Endothelial cell of umbilical vein (primary cell): ENCODE measurements around the gene MED12. TPM values are rescaled to one million over a fixed set of nuclear protein-coding genes. Genes with fewer than 3 reads are reported as not detected.

Experiments used
- BruUV-seq: library from RNA; stranded (reverse); fragments of 400-500 nt; replicated peaks from 2 replicates; lab custom pipeline; 2021; lab: Mats Ljungman, UMichigan
- CTCF ChIA-PET: fragments of 300-600, 350-600 bp; sonication (Branson Sonifier 250); formaldehyde crosslinking; loops from one replicate; lab custom pipeline; 2021; ENCODE audit warnings: antibody characterized with exemption, inconsistent platforms; lab: Charles Lee
- POLR2A ChIA-PET: fragments of 300-600, 350-600 bp; sonication (Branson Sonifier 250); formaldehyde crosslinking; loops from one replicate; lab custom pipeline; 2021; ENCODE audit warnings: antibody characterized with exemption, inconsistent platforms; lab: Charles Lee
- DNase-seq: peaks from one replicate; pipeline ENCODE4 v3.0.0-alpha.2; 2011; ENCODE audit warnings: low read depth, low spot score
- FAIRE-seq: peaks from 2 replicates; lab custom pipeline; 2011; peaks lifted over from hg19 to GRCh38; lab: Jason Lieb, UNC
- H2AFZ ChIP-seq: 2 replicates; pipeline ENCODE4 v1.6.0; 2012; ENCODE audit warnings: low read depth, low read length, control low read depth, inconsistent platforms
- H3K27ac ChIP-seq: 2 replicates; pipeline ENCODE4 v1.5.1; 2011; ENCODE audit warnings: low read depth, mild to moderate bottlenecking, control low read depth, low read length, moderate library complexity; ENCODE audit not compliant: insufficient read depth
- H3K27me3 ChIP-seq, 2 experiments: 2 replicates each; pipeline versions ENCODE4 v1.6.0 to v1.6.1; 2011; ENCODE audit warnings: low read length in 2 of 2, mixed read lengths in 1 of 2; ENCODE audit not compliant: control insufficient read depth in 2 of 2, insufficient read depth in 2 of 2
- H3K36me3 ChIP-seq, 2 experiments: 2 replicates in 1 of 2; 3 replicates in 1 of 2; pipeline ENCODE4 v1.5.1; 2011; ENCODE audit warnings: low read length in 2 of 2, mild to moderate bottlenecking in 1 of 2, moderate library complexity in 1 of 2; ENCODE audit not compliant: control insufficient read depth in 2 of 2, insufficient read depth in 2 of 2; ENCODE audit errors: extremely low read depth in 1 of 2
- H3K4me1 ChIP-seq: 3 replicates; pipeline ENCODE4 v1.5.1; 2011; ENCODE audit warnings: mild to moderate bottlenecking, low read length; ENCODE audit not compliant: control insufficient read depth, insufficient read depth; ENCODE audit errors: extremely low read depth
- H3K4me2 ChIP-seq: 2 replicates; pipeline ENCODE4 v1.6.1; 2011; ENCODE audit warnings: low read length, control low read depth, mixed read lengths; ENCODE audit not compliant: insufficient read depth
- H3K4me3 ChIP-seq, 3 experiments: fragments of 200-600 bp in 1 of 3; sonication (generic), shearing (Covaris generic) in 1 of 3; replicated peaks in 1 of 3; 2 replicates each; pipeline ENCODE4 v1.5.1; 2011 to 2016; ENCODE audit warnings: control low read depth in 3 of 3, low read length in 3 of 3, mild to moderate bottlenecking in 2 of 3, inconsistent platforms in 1 of 3, low read depth in 1 of 3, moderate library complexity in 1 of 3; ENCODE audit not compliant: insufficient read depth in 1 of 3
- H3K79me2 ChIP-seq: 2 replicates; pipeline ENCODE4 v1.6.0; 2012; ENCODE audit warnings: low read length, inconsistent platforms; ENCODE audit not compliant: control insufficient read depth, insufficient read depth
- H3K9ac ChIP-seq: replicated peaks from 2 replicates; pipeline ENCODE3; 2011; ENCODE audit warnings: low read length, control low read depth; ENCODE audit not compliant: insufficient read depth; ENCODE audit errors: extremely low read depth
- H3K9me1 ChIP-seq: replicated peaks from 3 replicates; pipeline ENCODE4 v1.6.0; 2011; ENCODE audit warnings: mild to moderate bottlenecking, low read length; ENCODE audit not compliant: control insufficient read depth, insufficient read depth; ENCODE audit errors: extremely low read depth
- H3K9me3 ChIP-seq: replicated peaks from 2 replicates; pipeline ENCODE4 v1.5.1; 2012; ENCODE audit warnings: low read length, inconsistent platforms; ENCODE audit not compliant: control insufficient read depth, insufficient read depth
- H4K20me1 ChIP-seq: replicated peaks from 2 replicates; pipeline ENCODE3; 2011; ENCODE audit warnings: mild to moderate bottlenecking, low read length; ENCODE audit not compliant: control insufficient read depth, insufficient read depth; ENCODE audit errors: extremely low read depth
- CTCF ChIP-seq, 2 donors: IDR thresholded peaks; 1 replicate in 1 of 2; 2 replicates in 1 of 2; pipeline ENCODE4 v1.5.1; 2011; ENCODE audit warnings: low read length in 2 of 2, mild to moderate bottlenecking in 2 of 2, moderate library complexity in 2 of 2, control low read depth in 1 of 2, inconsistent platforms in 1 of 2, low read depth in 1 of 2; ENCODE audit not compliant: insufficient read depth in 1 of 2; ENCODE audit errors: extremely low read depth in 1 of 2
- EZH2 ChIP-seq: IDR thresholded peaks from 2 replicates; pipeline ENCODE4 v1.6.1; 2012; ENCODE audit warnings: borderline replicate concordance, low read depth, mild to moderate bottlenecking, moderate library complexity, low read length, inconsistent platforms; ENCODE audit not compliant: severe bottlenecking
- FOS ChIP-seq: IDR thresholded peaks from 2 replicates; pipeline ENCODE4 v1.6.1; 2011; ENCODE audit warnings: mild to moderate bottlenecking, low read length, moderate library complexity, borderline replicate concordance; ENCODE audit not compliant: insufficient read depth
- GATA2 ChIP-seq: IDR thresholded peaks from 2 replicates; pipeline ENCODE4 v1.7.0; 2011; ENCODE audit warnings: low read depth, mild to moderate bottlenecking, moderate library complexity, mixed read lengths, low read length; ENCODE audit not compliant: insufficient read length, insufficient read depth
- MYC ChIP-seq: IDR thresholded peaks from one replicate; pipeline ENCODE4 v1.6.1; 2011; ENCODE audit warnings: mild to moderate bottlenecking, low read depth, low read length
- POLR2A ChIP-seq: IDR thresholded peaks from 2 replicates; pipeline ENCODE4 v1.6.1; 2012; ENCODE audit warnings: low read depth, mild to moderate bottlenecking, control low read depth, low read length
- POLR2AphosphoS5 ChIP-seq: IDR thresholded peaks from 2 replicates; pipeline ENCODE4 v1.6.1; 2012; ENCODE audit warnings: low read depth, mild to moderate bottlenecking, control low read depth, low read length, moderate library complexity; ENCODE audit not compliant: insufficient read depth
- dilution Hi-C: fragments of 300-500 bp; cut with MboI; formaldehyde crosslinking; loops from one replicate; pipeline ENCODE4 v1.15.0; 2019; ENCODE audit warnings: low sequenced_read_pairs; ENCODE audit not compliant: extremely low pct_ligation_motif_present
- intact Hi-C: fragments of 100-400 bp; cut with micrococcal nuclease; formaldehyde crosslinking; loops from one replicate; pipeline ENCODE4 v1.10.0; 2022
- polyA plus RNA-seq, 4 experiments: library from polyadenylated mRNA; depleted of rRNA in 3 of 4; stranded (reverse) in 3 of 4; unstranded in 1 of 4; fragments of >200 nt; gene quantifications; 2 replicates each; pipeline versions ENCODE4 v1.2.1 to v1.2.3, GENCODE V29; 2011 to 2012; ENCODE audit warnings: missing spikeins in 1 of 4
- total RNA-seq: library from RNA; stranded (reverse); gene quantifications from 2 replicates; pipeline ENCODE4 v1.2.3, GENCODE V29; 2021

Gene MED12
- total and polyA plus RNA-seq, 2 donors (not counting 3 experiments of a cell fraction or from before 2014, with no cell fraction given) = 28.1 to 65.3 TPM

GRCh38 chrX:71154641-71155040 is 36.2 kb downstream of the MED12 start:
- dilution Hi-C loops (no loop called here), intact Hi-C loops (no loop called here)
- no peaks in the 10 kb centered on the region for H3K36me3 ChIP-seq
- no peaks in the 10 kb centered on the region for H3K9me3 ChIP-seq
- FAIRE-seq (peak; percentile 24), DNase-seq (no peak)
- H3K27me3 ChIP-seq = no peaks in the 10 kb centered on the region
- no peaks in the 10 kb centered on the region for H3K4me1 ChIP-seq
- no peak overlapping the region for H3K4me2 ChIP-seq
- no peak overlapping the region for H3K4me3 ChIP-seq
- H4K20me1 ChIP-seq = no peaks in the 10 kb centered on the region
- TF ChIP-seq POLR2A = no peak
- TF ChIP-seq EZH2 = no peak
- TF ChIP-seq POLR2AphosphoS5 = no peak
- no peak for TF ChIP-seq CTCF (IDR thresholded peaks at IDR 0.05; ENCODE audit: extremely low read depth in 1 of 2, insufficient read depth in 1 of 2, low read depth in 1 of 2, low read length in 2 of 2)
- TF ChIP-seq GATA2 = no peak
- TF ChIP-seq FOS = no peak
- TF ChIP-seq MYC = no peak
- H3K9me1 ChIP-seq = no peaks in the 10 kb centered on the region
- CTCF ChIA-PET = no interaction called here
- H3K9ac ChIP-seq = no peak overlapping the region
- H3K79me2 ChIP-seq = no peaks in the 10 kb centered on the region
- POLR2A ChIA-PET = no interaction called here
- H3K27ac ChIP-seq = no peak overlapping the region
- no peak overlapping the region for H2AFZ ChIP-seq
- no TSS peak for BruUV-seq
